SIG-M5 (cell line): ENCODE measurements around the gene SLC16A10.
"Not testable (repeated sequence)": the region's sequence is repeated elsewhere in the genome, so short reads cannot be mapped to it uniquely, and the experiment has no call there.

ENCODE experiments used
- DNase-seq: peaks from one replicate; lab custom pipeline; 2025; lab: John Stamatoyannopoulos, UW

Gene SLC16A10

DNA sequence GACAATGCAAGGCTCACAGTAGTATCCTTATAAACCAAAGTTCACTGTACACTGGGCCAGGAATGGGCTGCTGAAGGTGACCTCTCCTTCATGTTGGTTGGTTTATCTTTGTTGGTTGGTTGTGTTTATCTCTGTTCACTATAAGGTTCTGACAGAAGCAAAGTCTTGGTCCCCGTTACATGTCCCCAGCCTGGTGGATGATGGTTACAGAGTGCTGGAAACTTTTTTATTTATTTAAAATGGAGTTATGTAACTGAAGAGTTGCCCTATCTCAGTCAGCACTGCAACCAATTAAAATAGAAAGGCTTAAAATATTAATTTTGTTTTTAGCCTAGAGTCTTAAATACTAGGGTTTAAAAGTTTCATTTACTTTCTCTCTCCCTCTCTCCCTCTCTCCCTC, 100.6 kb downstream of the SLC16A10 start:
- DNase-seq: no peak

DNA sequence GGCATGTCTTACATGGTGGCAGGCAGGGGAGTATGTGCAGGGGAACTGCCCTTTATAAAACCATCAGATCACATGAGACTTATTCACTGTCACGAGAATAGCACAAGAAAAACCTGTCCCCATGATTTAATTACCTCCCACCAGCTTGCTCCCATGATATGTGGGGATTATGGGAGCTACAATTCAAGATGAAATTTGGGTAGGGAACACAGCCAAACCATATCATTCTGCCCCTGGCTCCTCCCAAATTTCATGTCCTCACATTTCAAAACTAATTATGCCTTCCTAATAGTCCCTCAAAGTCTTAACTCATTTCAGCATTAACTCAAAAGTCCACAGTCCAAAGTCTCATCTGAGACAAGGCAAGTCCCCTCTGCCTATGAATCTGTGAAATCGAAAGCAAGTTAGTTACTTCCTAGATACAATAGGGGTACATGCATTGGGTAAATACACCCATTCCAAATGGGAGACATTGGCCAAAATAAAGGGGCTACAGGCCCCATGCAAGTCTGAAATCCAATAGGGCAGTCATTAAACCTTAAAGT, 102.4 kb downstream of the SLC16A10 start:
- DNase-seq: not testable (repeated sequence)

DNA sequence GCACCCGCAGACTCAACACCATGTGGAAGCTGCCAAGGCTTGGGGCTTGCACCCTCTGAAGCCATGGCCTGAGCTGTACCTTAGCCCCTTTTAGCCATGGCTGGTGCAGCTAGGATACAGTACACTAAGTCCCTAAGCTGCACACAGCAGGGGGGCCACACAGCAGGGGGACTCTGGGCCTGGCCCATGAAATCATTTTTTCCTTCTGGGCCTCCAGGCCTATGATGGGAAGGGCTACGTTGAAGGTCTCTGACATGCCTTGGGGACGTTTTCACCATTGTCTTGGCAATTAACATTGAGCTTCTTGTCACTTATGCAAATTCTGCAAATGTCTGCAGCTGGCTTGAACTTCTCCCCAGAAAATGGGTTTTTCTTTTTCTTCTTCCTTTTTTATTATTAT, 103.3 kb downstream of the SLC16A10 start:
- no peak for DNase-seq

DNA sequence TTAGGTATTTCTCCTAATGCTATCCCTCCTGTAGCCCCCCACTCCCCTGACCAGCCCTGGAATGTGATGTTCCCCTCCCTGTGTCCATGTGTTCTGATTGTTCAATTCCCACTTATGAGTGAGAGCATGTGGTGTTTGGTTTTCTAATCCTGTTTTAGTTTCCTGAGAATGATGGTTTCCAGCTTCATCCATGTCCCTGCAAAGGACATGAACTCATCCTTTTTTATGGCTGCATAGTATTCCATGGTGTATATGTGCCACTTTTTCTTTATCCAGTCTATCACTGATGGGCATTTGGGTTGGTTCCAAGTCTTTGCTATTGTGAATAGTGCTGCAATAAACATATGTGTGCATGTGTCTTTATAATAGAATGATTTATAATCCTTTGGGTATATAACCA, 103.8 kb downstream of the SLC16A10 start:
- DNase-seq: not testable (repeated sequence)

DNA sequence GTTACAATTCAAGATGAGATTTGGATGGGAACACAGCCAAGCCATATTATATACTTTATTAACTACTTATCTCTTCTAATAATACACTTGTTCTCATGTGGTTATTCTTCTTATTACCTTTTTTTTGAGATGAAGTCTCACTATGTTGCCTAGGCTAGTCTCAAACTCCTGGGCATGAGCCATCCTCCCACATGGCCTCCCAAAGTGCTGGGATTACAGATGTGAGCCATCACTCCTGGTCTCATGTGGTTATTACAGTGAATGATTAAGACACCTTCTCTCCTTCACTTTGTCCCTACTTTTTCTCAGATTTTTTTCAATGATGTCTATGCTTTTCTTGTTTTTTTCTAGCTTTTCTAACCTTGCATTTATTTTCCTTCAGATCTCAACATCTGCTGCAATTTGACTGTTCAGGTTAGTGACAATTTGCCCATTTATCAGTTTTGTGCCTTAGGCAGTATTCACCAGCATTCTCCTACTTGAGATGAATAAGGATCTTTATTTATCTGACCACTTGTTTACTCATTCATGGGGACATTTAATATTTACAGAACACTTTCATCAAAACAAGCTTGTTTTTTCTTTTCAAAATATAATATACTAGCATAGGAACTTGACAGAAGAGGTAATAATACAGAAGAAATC, 105.7 kb downstream of the SLC16A10 start:
- DNase-seq: no peak

DNA sequence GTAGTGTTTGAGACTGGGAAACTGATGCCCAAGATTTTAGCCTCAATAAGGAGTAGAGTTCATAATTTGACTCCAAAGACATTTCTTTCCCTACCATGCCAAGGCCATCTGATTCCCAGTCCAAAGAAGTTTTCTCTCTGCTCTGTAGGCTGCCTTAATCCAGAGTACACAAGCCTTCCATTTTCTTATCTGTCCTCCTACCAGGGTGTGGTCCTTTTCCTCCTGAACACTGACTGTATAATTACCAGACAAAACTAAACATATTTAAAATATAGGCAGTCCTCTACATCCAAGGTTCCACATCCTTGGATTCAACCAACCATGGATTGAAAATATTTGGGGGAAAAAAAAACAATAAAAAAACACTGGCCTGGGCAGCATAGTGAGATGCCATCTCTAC, 108.4 kb downstream of the SLC16A10 start:
- DNase-seq: no peak

DNA sequence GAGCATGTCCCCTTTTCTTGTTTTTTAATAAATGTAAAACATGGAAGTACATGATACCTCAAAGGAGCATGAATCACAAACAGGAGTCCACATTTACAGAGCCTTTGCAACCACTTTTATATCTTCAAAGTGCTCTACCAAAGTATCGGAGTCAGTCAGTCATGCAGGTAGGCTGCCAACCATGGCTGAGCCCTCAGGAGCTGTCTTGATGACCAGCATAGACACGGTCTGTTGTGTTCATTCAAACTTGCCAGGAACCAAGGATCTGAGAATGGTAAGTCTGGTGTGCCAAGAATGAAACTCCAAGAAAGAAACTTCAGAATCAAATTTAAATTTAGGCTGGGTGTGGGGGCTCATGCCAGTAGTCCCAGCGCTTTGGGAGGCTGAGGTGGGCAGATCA, 111.5 kb downstream of the SLC16A10 start:
- DNase-seq: no peak

DNA sequence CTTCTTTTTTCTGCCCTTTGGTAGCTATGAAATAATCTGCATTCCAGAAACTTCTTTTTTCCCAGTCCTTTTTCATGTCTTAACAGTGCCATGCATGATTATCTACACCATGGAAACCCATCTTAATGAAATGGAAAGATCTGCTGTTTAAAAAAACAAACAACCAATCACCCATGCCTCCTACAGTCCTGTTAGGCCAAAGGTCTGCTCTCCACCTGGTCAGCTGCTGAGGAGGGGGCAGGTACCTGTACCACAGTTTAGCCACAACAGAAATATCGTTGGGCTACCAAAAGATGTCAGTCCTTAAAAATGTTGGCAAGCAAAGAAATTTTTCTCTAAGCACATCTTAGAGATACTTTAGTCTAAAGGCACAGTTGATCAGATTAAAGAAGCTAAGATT, 112.6 kb downstream of the SLC16A10 start:
- DNase-seq: no peak

DNA sequence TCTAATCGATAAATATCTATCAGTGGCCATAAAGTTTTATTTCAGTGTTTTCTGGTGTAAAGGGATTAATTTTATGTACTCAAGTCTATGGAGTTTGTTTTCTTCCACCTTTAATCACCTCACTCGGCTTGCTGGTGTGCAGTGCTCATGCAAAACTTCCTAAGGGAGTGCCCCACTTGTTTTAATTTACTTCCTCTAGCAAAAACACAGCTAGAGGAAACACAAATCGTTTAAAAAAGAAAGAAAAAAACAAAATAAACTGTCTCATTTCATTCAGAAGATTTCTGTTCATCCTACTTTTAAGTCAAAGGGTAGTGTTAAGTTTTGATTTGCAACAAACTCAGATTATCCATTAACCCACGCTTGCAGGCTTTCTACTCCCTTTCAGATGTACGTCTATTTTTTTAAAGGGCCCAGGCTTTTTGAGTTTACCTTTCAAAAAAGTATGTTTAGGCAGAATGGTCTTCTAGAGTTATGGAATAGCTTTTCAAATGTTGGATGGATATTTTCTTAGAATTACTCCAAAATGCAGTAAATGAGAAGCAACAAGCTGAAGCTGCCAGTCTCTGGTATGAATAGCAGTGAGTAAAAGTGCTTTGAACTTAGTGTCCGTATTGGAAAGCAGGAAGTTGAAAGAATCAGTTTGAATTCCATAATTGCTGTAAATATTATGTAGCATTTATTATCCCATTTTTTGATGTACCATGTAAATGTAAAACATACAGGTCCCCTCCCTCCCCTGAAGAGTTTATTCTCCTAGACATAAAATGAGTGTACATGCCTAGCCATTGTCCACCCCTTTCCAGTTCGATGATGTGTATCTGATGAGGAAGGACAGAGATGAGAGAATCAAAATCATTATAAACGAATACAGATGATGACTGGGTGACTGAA, 113.3 kb downstream of the SLC16A10 start:
- no peak for DNase-seq

DNA sequence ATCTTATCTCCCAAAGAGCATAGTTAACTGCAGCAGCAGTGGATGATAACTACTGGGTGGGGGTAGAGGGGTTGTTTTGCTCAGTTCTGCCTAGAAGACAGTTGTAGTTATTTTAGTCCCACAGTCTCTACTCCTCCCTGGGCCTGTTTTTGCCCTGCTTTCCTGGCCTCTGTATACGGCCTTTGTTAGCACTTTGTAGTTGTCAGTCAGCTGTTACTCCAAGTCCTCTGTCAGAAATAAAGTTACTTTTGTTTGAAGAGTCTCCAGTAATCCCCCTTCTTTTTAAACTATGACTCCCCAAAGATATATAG, 113.9 kb downstream of the SLC16A10 start:
- no peak for DNase-seq

DNA sequence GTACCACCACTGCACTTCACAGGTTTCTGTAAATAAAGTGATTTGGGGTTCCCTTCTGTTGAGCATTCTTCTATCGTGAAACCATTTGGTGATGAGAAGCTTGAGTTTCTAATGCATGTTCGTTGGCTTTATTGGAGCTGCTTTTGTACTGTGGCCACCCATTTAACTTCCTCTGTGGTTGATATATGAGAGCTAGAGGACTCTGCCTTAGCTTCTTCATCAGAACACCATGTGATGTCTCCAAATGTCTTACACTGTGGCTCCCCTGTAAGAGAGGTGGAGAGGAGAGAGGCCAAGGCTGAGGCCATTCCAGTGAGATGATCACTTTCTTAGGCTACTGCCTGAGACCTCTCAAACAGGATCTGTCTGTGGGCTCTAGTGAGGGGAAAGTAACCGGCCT, 114.5 kb downstream of the SLC16A10 start:
- DNase-seq: no peak

DNA sequence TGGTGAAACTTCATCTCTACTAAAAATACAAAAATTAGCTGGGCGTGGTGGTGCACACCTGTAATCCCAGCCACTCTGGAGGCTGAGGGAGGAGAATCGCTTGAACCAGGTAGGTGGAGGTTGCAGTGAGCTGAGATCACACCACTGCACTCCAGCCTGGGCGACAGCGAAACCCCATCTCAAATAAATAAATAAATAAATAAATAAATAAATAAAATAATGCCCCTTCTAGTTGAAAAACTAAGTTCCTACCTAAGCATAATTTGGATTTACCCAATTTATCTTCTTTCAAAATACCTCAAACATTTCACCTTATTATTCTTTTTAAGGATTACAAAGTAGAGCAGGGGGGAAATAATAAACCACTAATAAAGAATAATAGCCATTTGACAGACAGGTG, 116.2 kb downstream of the SLC16A10 start:
- not testable (repeated sequence) for DNase-seq

DNA sequence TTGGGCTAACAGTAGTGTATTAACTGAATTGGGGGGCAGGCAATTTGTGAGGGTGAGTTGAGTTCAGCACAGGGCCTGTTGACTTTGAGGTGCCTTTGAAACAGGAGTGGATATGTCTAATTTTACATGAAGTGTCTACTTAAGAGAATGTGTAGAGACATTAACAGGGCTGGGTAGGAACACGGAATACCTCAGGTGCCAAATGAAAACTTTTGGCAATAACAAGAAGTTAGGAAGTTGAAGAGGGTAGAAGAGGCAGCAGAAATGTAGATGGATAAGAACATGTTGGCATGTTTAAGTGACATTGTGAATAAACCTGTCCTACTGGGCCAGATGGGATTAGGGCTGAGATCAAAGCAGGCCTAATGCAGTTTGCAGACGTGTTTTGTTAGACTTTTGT, 117.0 kb downstream of the SLC16A10 start:
- no peak for DNase-seq

DNA sequence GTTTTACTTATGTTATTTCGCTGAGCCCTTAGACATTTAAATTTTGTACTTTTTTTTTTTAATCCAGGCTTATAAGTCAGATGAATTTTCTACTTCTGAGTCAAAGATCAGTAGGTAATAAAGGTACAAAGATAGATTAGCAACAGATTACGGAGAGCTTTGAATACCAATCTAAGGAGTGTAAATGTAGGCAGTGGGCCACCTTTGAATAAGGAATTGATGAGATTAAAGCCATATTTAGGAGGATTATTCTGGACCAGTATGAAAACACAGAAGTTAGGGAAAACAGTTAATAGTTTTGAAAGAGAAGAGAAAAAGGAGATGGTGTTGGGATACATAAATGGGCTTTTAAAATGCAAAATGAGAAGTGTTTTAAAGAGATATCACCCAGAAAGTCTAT, 117.6 kb downstream of the SLC16A10 start:
- DNase-seq: no peak

DNA sequence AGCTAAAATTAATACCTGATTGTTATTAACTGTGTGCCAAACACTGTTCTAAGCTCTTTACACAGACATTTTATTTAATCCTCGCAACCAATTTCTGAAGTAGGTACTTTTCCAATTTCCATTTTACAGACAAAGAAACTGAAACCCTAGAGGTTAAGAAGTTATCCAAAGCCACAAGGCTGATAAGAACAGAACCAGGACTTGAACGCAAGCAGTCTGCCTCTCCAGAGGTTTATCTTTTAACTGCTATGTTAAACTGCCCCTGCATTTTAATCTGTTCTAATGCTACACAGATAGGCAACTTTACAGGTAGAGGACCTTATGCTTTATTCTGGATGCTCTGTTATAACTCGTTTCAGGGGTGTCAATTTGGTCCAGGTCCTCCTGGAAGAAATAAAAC, 118.2 kb downstream of the SLC16A10 start:
- no peak for DNase-seq

DNA sequence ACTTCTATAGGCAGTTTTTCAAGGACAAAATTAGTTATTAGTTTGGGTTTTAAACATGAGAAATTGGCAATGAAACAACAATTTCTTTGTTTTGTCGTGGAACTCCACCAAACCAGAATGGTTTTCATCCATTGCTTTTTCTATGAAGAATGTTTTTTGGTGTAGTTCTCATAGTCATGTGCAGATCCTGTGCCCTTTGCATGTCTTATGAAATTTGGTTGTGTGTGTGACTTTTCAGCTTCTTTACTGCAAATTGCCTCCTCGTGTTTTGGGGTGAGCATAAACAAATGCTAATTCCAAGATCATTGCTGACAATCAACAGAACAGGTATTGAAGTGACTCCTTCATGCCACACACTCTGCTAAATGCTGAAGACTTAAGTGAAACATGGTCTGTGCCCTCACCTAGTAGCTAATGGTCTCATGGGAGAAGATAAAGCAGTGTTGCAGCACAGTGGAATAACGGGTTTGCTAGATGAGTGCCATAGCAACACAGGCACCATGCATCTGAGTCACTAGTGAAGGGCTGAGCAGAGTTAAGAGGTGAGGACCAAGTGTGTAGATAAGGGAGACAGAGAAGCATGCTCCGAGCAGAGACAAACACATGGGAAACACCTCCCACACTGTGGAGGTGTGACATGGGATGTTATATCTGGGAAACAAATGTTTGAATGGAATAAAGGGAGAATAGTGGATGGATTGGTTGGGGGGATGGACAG, 120.0 kb downstream of the SLC16A10 start:
- no peak for DNase-seq

DNA sequence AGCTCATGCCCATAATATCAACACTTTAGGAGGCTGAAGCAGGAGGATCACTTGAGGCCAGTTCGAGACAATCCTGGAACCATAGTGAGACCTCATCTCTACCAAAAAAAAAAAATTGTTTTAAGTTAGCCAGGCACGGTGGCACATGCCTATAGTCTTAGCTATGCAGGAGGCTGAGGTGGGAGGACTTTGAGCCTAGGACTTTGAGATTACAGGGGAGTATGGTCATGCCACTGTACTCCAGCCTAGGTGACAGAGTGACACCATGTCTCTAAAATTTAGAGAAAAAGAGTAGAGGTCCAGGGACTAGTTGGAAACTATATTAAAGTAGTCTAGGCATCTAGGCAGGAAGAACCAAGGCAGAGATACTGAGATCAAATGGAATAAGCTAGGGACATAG, 121.6 kb downstream of the SLC16A10 start:
- no peak for DNase-seq

DNA sequence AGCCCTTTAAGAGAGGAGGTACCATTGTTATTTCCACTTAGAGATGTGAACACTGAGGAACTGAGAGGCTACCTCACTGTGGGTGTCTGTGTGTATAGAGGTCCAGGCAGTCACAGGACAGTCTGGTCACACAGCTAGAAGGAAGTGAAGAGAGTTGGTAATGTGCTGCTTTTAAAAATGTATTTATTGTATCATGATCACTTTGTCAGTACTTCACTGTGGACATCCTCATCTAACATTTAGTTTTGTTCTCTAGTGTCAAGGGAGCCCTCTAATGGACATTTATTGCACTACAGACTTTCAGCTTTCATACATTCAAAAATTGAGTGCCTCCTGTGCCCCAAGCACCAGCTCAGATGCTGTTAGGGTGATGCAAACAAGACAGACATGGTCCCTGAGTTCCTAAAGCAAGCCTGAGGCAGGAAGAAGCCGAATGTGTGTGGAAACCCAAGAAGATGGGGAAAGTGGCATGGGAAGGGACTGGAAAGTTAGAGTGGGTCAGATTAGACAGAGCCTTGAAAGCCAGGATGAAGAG, 123.0 kb downstream of the SLC16A10 start:
- no peak for DNase-seq

DNA sequence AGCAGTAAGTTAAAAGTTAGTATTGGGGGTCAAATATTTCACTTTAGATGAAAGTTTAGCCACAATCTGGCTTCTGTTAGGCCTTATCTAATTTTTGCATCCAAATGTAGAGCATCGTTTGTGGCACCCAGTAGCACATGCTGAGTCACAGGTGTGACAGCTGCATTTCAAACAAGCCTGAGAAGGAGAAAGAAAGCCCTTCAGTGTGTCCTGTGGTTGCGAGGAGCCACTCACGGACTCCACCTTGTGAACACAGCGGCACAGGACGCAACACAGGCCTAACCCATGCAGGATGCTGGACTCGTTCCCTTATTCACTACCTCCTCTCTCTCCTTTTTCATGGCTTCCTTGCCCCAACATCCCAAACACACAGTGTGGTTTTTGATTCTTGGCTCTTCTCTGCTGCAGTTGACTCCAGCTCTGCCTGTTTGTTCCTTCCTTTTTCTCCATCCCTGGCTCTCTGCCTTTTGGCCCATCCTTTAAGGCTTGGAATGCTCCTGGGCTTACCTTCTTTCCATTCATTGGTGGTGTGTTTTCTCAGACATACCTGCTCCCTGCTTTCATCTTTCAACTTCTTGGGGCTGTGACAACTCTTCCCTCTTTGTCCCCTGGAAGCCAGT, 124.2 kb downstream of the SLC16A10 start:
- no peak for DNase-seq

DNA sequence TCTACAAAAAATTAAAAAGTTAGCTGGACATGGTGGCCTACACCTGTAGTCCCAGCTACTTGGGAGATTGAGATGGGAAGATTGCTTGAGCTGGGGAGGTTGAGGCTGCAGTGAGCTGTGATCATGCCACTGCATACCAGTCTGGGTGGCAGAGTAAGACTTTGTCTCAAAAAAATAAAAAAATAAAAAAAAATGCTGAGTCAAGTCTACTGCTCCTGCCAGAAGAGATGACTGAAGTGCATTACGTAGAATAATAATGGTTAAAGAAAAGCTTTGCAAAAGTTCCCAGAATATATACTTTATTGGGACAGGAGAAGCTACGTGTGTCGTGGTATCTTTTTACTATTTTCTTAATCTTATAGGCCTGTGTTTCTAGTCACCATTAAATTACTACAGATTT, 125.3 kb downstream of the SLC16A10 start:
- no peak for DNase-seq

DNA sequence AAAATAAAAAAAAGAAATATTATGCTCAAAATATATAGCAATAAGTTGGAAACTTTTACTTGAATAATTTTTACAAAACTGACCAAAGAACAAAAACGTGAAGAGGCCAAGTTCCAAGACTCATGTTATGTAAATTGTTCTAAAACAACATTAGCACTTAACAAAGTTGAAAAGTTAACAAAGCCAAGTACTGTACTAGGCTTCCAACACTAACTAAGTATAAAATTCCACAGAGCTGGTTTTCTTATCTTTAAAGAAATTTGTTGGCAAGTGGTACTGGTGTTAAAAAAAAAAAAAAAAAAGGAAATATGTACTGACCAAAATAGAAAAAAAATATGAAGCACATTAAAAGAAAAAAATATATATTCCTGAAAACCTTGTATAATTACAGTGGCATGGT, 127.8 kb downstream of the SLC16A10 start:
- DNase-seq: no peak

DNA sequence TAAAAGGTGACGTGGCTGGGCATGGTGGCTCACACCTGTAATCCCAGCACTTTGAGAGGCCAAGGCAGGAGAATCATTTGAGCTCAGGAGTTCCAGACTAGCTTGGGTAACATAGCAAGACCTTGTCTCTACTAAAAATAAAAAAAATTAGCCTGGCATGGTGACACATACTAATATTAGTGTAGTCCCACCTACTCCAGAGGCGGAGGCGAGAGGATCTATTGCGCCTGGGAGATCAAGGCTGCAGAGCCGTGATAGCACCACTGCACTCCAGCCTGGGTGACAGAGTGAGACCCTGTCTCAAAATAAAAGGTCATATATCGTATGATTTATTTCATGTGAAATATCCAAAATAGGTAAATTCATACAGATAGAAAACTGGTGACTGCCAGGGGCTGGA, 132.5 kb downstream of the SLC16A10 start:
- DNase-seq: no peak
